HEK293 (cell line): ENCODE measurements around the gene MRPL23.

Experiments
- KLF10 ChIP-seq: fragments of 450-650 bp; IDR thresholded peaks from 2 replicates; pipeline ENCODE4 v1.5.1; 2018; ENCODE audit warnings: missing biosample characterization, mild to moderate bottlenecking, missing genetic modification characterization
- TCF7L2 ChIP-seq: IDR thresholded peaks from 2 replicates; pipeline ENCODE4 v1.6.1; 2011; ENCODE audit warnings: low read depth, mild to moderate bottlenecking, inconsistent platforms, low read length, moderate library complexity, borderline replicate concordance
- YY1 ChIP-seq: fragments of 450-650 bp; formaldehyde crosslinking; IDR thresholded peaks from 2 replicates; pipeline ENCODE4 v1.5.1; 2018; ENCODE audit warnings: missing biosample characterization, missing genetic modification characterization
- ZBTB48 ChIP-seq: fragments of 450-650 bp; formaldehyde crosslinking; IDR thresholded peaks from 2 replicates; pipeline ENCODE4 v1.5.1; 2016; ENCODE audit warnings: missing biosample characterization, missing genetic modification characterization
- ZEB2 ChIP-seq: fragments of 450-650 bp; formaldehyde crosslinking; IDR thresholded peaks from 2 replicates; pipeline ENCODE4 v1.5.1; 2016; ENCODE audit warnings: missing biosample characterization, missing genetic modification characterization
- ZNF292 ChIP-seq: fragments of 450-650 bp; formaldehyde crosslinking; IDR thresholded peaks from 2 replicates; pipeline ENCODE4 v1.5.1; 2016; ENCODE audit warnings: low read depth, missing biosample characterization, missing genetic modification characterization, borderline replicate concordance
- ZNF341 ChIP-seq: fragments of 450-650 bp; formaldehyde crosslinking; IDR thresholded peaks from 2 replicates; pipeline ENCODE4; 2016; ENCODE audit warnings: low read depth, missing biosample characterization, missing genetic modification characterization
- ZNF658 ChIP-seq: fragments of 450-650 bp; formaldehyde crosslinking; IDR thresholded peaks from 2 replicates; pipeline ENCODE4; 2016; ENCODE audit warnings: missing biosample characterization, missing genetic modification characterization
- ZNF660 ChIP-seq: fragments of 450-650 bp; IDR thresholded peaks from 2 replicates; pipeline ENCODE4 v1.5.1; 2018; ENCODE audit warnings: missing biosample characterization, mild to moderate bottlenecking, missing genetic modification characterization
- ZNF76 ChIP-seq: fragments of 450-650 bp; formaldehyde crosslinking; IDR thresholded peaks from 2 replicates; pipeline ENCODE4; 2016; ENCODE audit warnings: low read depth, missing biosample characterization, missing genetic modification characterization, borderline replicate concordance
- TF ChIP-seq, protein P1 (sequence below): fragments of 450-650 bp; formaldehyde crosslinking; IDR thresholded peaks from 2 replicates; pipeline ENCODE4 v1.5.1; 2016; ENCODE audit warnings: missing biosample characterization, missing genetic modification characterization
- TF ChIP-seq, protein P2 (sequence below): fragments of 450-650 bp; formaldehyde crosslinking; IDR thresholded peaks from 2 replicates; pipeline ENCODE4 v1.5.1; 2016; ENCODE audit warnings: missing biosample characterization, missing genetic modification characterization

DNA sequence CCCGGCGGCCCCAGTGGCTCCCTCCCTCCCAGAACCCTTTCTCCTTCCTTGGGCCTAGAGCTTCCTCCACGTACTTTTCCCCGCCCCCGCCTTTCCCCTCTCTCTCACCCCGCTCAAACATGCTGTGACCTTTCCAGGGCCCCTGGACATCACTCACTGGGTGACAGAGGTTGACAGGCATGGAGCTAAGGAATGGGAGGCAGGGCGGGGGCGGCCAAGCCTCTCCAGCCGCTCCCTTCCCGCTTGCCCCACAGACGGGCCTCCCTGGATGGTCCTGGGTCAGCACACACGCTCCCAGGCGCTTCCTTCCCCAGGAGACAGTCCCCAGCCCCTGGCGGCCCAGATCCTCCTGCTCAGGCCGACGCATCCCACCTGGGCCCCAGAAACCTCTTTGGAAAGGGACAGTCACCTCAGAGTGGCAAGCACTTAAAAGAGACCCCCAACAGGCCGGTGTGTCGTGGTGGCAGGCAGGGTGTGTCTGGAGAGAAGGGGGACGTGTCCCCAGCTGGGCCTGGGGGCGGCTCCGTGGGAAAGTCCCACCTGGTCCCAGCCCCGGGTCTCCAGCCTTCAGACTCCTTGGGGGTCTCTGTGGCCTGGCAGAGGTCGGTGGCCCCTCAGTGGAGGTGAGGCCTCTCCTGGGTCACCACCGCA, 41.7 kb downstream of the MRPL23 start:
- no peak for TF ChIP-seq ZNF341
- TF ChIP-seq ZNF658 (tag by site-specific recombination) = no peak
- TF ChIP-seq, protein P1, sequence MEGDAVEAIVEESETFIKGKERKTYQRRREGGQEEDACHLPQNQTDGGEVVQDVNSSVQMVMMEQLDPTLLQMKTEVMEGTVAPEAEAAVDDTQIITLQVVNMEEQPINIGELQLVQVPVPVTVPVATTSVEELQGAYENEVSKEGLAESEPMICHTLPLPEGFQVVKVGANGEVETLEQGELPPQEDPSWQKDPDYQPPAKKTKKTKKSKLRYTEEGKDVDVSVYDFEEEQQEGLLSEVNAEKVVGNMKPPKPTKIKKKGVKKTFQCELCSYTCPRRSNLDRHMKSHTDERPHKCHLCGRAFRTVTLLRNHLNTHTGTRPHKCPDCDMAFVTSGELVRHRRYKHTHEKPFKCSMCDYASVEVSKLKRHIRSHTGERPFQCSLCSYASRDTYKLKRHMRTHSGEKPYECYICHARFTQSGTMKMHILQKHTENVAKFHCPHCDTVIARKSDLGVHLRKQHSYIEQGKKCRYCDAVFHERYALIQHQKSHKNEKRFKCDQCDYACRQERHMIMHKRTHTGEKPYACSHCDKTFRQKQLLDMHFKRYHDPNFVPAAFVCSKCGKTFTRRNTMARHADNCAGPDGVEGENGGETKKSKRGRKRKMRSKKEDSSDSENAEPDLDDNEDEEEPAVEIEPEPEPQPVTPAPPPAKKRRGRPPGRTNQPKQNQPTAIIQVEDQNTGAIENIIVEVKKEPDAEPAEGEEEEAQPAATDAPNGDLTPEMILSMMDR (tag by site-specific recombination) = no peak
- TF ChIP-seq ZBTB48 (tag by site-specific recombination) = no peak
- no peak for TF ChIP-seq ZEB2 (tag by site-specific recombination)
- TF ChIP-seq KLF10 (tag by site-specific recombination) = no peak
- no peak for TF ChIP-seq YY1 (tag by site-specific recombination)
- TF ChIP-seq ZNF660 (tag by site-specific recombination) = no peak
- TF ChIP-seq ZNF292 (tag by site-specific recombination) = no peak
- TF ChIP-seq ZNF76 (tag by site-specific recombination) = no peak
- TF ChIP-seq TCF7L2 = no peak
- TF ChIP-seq, protein P2, sequence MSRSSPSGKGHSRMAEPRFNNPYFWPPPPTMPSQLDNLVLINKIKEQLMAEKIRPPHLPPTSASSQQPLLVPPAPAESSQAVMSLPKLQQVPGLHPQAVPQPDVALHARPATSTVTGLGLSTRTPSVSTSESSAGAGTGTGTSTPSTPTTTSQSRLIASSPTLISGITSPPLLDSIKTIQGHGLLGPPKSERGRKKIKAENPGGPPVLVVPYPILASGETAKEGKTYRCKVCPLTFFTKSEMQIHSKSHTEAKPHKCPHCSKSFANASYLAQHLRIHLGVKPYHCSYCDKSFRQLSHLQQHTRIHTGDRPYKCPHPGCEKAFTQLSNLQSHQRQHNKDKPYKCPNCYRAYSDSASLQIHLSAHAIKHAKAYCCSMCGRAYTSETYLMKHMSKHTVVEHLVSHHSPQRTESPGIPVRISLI (tag by site-specific recombination) = no peak
